Glomerular visceral epithelial cell (primary cell): ENCODE data around the gene TRAPPC3.
"Not testable (repeated sequence)": the region's sequence is repeated elsewhere in the genome, so short reads cannot be mapped to it uniquely, and the experiment has no call there.

ENCODE experiments used
- DNase-seq: peaks from one replicate; pipeline ENCODE4 v3.0.0-alpha.2; 2016; ENCODE audit errors: extremely low spot score

TRAPPC3 gene

DNA sequence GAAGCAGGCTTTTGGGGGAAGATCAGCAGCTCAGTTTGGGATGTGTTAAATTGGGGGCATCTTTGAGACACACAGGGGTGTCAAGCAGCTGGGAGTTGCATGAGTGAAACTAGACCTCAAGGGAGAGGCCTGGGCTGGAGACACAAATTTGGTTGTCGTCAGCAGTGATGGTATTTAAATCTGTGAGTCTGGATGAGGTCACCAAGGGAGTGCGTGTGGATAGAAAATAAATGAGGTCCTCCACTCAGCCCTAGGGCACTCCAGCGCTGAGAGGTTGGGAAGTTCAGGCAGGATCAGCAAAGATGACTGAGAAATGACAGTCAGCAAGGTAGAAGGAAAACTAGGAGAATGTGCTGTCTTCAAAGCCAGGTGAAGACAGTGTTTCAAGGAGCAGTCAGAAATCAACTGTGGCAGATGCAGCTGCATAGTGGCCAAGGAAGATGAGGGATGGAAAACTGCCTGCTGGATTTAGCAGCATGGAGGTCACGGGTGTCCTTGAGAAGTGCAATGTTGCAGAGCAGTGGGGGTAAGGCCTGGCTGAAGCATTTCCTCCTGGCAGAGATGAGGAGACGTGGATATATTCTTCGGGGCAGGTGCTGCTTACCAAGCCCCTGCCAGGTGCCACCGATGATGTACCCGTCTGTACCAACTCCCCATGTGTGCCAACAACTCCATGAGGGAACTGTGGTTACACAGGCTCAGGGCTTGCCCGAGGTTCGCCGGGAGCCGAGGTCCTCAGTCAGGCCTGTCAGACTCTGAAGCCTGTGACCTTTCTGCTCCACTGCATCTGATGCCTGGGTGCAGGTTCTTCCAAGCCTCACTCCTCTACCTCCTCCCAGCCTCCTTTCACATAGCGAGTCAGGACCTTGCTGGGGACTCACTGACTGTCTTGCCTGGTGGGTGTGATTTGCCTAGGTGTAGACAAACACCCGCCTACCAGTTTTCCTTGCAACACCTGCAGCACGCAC lies 17.9 kb upstream of the TRAPPC3 start:
- DNase-seq: no peak

DNA sequence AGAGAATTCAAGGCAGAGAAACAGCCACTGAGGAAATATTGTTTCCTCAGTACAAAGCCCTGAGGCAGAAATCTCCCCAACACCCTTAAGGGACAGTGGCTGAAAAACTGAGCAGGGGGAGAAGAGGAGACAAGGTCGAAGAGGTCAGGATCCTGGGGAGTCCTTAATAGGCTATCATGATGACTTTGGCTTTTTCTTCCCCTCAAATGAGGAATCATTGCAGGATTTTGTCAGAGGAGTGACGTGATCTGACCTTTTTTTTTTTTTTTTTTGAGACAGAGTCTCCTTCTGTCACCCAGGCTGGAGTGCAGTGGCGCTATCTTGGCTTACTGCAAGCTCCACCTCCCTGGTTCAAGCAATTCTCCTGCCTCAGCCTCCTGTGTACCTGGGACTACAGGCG lies 16.9 kb upstream of the TRAPPC3 start:
- no peak for DNase-seq

- DNase-seq: no peak
Observed at GRCh38 chr1:36165145-36165544, 15.9 kb upstream of the TRAPPC3 start.

GRCh38 chr1:36164361-36164760 lies 15.1 kb upstream of the TRAPPC3 start:
- no peak for DNase-seq

- no peak for DNase-seq
Observed at GRCh38 chr1:36163426-36163825, 14.1 kb upstream of the TRAPPC3 start.

DNA sequence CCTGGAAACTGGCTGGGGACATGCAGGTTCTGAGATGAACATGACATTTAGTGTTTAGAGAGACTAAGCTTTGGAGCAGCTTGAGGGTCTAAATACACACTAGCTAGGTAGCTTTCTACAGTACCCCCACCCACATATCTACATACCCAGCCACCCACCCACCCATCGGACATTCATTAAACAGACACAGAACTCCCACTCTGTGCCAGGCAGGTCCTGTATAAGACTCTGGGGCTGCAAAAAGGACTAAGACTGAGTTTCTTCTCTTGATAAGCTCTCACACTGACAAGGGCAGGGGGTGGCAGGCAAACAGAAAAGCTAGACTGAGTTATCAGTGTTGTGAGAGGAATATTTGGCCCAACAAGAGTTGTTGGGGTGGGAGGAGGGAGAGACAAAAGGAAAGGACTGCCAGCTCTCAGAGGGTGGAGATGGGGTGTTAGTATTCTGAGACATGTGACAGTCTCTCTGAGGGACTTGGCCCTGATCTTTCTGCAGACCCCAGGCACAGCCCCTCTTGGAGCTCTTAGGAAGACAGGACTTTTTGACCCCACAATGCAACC lies 13.5 kb upstream of the TRAPPC3 start:
- no peak for DNase-seq

GRCh38 chr1:36161641-36162531 lies 12.6 kb upstream of the TRAPPC3 start:
- DNase-seq: peak; percentile 94

DNA sequence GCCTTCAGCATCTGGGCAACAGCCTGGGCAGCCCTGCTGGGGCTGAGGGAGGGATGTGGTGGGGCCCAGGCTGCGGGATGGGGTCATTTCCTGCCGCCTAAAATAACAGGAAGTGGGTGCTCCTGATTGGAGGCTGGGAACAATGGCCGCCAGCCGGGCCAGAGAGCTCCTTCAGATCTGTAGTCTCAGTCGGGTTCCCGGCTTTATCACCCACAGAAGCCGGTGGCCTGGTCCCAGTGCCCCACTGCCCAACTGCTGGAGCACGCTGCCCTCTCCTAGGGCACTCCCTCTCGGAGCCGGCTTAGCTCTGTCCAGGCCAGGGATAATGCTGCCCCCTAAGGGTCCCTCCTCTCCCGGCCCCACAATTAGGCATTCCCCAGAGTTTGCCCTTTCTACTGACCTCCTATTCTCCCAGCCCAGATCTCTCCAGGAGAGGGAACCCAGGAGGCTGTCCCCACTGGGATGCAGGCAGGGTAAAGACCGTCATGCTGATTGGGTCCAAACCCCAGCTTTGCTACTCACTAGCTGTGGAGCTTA lies 11.7 kb upstream of the TRAPPC3 start:
- peak; percentile 88 for DNase-seq

GRCh38 chr1:36160388-36160948 lies 11.2 kb upstream of the TRAPPC3 start:
- no peak for DNase-seq

DNA sequence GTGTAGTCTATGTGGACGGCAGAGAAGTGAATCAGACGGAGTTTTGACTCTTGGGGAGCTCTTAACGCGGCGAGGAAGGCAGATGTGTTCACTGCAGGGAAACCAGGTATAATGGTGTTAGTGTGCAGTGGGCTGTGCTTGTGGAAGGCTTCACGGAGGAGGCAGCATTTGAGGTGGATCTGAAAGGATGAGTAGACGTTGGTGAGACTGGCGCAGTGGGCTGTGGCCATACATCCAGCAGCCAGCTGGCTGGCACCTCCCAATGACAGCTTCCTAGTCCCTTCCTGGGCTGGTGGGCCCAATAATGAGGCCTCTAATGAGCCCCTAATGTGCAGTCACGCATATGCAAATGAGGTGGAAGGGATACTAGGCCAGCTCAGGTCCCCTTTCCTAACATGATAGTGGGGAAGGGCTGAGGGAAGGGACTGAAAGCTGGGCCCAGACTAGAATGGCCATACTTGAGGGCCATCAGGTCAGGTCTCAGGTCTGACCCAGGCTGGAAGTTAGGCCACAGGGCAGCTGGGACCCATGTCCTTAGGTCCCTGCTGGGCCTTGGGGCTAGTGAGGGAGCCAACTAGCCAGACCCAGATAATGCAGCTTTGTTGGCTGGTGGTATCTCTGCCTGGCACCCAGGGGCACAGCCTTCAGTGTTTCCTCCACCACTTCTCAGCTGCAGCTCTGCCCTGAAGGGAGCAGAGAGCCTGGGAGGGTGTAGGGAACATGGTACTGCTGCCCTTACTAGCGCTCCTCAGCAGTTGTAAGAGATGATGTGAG lies 10.5 kb upstream of the TRAPPC3 start:
- DNase-seq: no peak

GRCh38 chr1:36158827-36159252 lies 9.6 kb upstream of the TRAPPC3 start:
- not testable (repeated sequence) for DNase-seq

- DNase-seq: no peak
Observed at GRCh38 chr1:36157973-36158826, 8.9 kb upstream of the TRAPPC3 start.

GRCh38 chr1:36157115-36157903 lies 8.0 kb upstream of the TRAPPC3 start:
- DNase-seq: no peak

DNA sequence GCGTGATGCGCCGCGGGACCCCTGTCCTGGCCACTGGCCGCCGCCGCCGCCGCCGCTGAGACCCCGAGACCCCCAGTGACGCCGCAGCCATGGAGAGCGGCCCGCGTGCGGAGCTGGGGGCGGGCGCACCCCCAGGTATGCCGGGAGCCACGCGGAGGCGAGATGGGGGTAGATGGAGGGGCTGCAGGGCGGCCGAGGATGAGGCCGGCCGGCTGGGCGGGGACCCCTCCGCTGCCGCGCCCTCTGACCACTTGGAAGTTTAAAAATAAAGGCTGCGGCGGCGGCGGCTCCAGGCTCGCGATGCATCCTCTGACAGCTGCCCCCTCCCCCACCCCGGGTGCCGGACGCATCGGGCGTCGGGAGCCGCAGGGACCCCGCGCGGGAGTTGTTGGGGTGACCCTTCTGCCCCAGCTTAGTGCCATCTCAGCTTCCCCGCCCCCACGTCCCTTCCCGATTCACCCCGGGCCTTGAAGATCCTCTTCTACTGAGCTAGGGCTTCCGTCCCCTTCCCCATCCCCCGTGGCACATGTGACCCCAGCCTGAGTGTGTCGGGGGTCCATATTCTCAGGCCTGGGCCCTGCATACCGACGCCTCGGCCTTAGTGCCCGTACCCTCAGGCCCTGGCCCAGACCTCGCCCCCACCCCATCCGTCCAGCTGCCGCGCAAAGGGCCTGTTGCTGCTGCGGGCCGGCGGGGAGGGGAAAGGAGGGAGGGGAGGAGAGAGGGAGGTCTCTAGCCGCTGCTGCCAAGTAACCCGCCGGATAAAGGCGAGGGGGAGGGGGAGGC lies 7.2 kb upstream of the TRAPPC3 start:
- peak; percentile 55 for DNase-seq

GRCh38 chr1:36155408-36156328 lies 6.4 kb upstream of the TRAPPC3 start, which contains the start of gene MAP7D1:
Gene MAP7D1 (plus strand): TSS chr1:36156160. CDS start chr1:36156418, 258 bp downstream.
- peak; percentile 88 for DNase-seq

DNA sequence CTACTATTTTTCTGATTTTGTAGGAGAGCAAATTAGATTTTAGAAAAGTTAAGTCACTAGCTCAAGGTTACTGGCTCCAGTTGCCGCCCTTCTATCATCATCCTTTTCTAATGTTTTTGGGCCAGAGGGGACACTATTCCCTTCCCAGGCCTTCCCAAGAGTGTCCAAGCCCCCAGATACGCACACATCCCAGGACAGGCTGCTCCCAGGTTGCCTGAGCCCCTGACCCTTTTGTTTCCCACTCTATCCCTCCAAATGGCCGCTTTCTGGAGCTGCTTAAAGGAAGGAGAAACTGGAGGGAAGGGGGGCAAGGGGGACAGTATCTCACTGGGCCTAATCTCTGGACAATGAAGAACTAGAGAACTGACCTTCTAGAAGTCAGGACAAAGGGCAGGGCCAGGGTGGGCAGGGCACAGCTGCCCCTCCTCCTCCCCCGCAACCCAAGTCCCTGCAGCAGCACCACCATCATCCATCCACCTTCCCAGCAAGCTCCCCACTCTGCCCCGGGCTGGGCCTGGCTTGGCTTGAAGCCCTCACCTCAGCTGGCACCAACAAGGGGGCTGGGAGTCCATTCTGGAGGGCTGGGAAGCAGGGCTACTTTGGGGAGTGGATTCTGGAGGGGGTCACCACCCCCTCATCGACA lies 5.6 kb upstream of the TRAPPC3 start:
- no peak for DNase-seq
